ENCODE measurements around the gene HDAC9.

The HDAC9 gene

DNA sequence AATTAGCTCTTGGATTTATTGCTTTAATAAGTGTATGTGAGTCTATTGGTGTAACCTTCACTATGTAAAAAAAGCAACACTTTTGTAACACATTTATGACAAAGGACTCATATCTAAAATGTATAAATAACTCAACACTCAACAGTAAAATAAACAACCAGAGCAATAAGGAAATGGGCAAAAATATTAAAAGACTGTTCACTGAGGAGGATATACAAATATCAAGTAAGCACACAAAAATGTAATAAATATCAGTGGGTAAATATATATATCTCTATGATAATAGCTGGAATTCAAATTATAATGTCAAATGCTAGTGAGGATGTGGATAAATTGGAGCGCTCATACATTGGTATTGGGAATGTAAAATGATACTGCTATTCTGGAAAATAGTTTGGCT, 53.0 kb downstream of the HDAC9 start:
- DNase-seq (ENCODE audit: extremely low read depth, low read depth): no peak
- TF ChIP-seq, protein P1, sequence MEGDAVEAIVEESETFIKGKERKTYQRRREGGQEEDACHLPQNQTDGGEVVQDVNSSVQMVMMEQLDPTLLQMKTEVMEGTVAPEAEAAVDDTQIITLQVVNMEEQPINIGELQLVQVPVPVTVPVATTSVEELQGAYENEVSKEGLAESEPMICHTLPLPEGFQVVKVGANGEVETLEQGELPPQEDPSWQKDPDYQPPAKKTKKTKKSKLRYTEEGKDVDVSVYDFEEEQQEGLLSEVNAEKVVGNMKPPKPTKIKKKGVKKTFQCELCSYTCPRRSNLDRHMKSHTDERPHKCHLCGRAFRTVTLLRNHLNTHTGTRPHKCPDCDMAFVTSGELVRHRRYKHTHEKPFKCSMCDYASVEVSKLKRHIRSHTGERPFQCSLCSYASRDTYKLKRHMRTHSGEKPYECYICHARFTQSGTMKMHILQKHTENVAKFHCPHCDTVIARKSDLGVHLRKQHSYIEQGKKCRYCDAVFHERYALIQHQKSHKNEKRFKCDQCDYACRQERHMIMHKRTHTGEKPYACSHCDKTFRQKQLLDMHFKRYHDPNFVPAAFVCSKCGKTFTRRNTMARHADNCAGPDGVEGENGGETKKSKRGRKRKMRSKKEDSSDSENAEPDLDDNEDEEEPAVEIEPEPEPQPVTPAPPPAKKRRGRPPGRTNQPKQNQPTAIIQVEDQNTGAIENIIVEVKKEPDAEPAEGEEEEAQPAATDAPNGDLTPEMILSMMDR (IDR thresholded peaks at IDR 0.05; ENCODE audit: low read depth, low read length, missing control alignments): no peak
- H3K4me3 ChIP-seq (replicated peaks; ENCODE audit: low read depth, low read length): no peak overlapping the region

DNA sequence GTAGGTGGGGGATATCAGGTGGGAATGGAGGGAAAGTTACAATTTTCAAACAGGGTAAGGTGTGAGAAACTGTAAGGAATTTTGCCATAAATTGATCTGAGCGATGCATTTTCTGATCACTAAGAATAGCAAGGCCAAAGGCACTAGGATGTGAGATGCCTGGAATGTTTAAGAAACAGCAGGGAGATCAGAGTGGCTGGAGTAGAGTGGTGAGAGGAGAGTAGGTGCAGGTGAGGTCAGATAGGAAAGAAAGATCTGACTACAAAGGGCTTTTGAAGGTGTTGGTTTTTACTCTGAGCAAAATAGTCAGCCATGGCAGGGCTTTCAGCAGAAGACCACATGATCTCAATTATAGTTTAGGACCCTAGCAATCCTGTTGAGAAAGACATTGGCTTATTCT, 55.0 kb downstream of the HDAC9 start:
- DNase-seq (ENCODE audit: extremely low read depth, low read depth): no peak
- TF ChIP-seq, protein P1 (IDR thresholded peaks at IDR 0.05; ENCODE audit: low read depth, low read length, missing control alignments): no peak
- H3K4me3 ChIP-seq (replicated peaks; ENCODE audit: low read depth, low read length): no peak overlapping the region

DNA sequence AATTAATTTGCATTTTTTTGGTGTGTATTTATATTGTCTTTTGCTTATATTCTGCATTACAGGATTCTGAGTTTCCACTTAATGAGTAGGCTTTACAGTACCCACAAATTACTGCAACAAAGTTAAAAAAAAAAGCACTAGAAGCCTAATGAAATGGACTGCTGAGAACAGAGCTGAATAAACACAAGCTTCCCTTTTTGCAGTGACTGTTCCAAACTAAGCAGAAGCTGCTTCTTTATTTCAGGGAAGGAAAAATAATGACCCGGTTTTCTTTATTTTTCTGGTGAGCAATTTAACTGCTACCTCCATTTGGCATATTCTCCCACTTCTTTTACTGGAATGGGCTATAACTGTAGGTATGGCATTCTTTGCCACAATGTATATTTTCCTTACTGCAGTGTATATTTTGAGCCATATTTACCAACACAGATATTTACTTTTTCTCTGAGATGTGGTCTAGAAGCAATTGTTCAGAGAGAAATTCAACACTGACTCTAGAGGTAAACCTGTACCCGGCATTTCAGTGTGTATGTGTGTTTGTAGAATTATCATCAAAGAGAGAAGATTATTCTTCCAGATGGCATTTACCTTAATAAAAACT, 56.9 kb downstream of the HDAC9 start:
- DNase-seq (ENCODE audit: extremely low read depth, low read depth): no peak
- H3K4me3 ChIP-seq (replicated peaks; ENCODE audit: low read depth, low read length): no peak overlapping the region
- TF ChIP-seq, protein P1 (IDR thresholded peaks at IDR 0.05; ENCODE audit: low read depth, low read length, missing control alignments): no peak

DNA sequence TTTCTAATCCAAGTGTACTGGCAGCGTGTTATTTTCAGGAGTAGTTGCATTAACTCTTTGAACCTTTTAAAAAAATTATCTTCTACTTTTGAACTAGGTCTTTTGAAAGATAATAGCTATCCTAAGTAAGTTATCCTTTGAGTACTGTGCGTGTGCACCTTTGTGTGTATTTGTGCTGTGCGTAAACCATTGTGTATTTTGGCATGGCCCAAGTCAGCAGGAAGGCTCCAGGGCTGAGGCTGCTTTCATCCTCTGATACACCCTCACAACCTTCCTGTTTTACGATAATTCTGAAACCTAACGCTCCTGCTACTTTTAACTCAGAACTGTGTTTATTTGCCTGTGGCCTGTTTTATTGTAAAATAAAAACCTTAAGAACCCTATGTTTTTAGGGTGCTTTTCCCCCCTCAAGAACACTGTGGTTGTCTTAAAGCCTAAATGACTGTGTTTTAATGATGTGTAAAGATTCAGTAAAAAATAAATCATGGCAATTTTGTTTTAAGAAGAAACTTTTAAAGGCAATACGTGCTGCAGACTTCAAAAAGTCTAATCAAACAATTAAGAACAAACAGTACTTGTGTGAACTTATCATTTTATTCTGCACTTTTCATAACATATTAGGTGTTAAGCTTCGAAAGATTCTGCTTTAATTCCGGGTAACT, 57.5 kb downstream of the HDAC9 start:
- no peak for DNase-seq (ENCODE audit: extremely low read depth, low read depth)
- no peak overlapping the region for H3K4me3 ChIP-seq (replicated peaks; ENCODE audit: low read depth, low read length)
- TF ChIP-seq, protein P1 (IDR thresholded peaks at IDR 0.05; ENCODE audit: low read depth, low read length, missing control alignments): no peak

DNA sequence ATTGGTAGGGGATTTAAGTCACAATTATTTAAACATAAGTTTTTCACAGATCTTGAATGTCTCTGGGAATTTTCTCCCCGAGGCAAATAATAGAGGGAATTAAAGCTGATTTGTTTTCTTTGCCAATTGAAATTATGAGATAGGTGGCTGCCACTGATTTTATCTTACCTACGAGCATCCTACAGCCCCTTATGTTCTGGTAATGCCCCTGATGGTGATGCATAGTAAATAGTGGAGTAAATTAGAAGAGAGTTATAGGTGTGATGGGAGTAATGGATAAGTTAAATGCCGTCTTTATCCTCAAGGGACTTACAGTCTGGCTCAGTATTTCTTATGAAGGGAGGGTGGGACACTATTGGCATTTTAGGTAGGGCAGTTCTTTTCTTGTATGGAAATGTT, 58.1 kb downstream of the HDAC9 start:
- no peak for DNase-seq (ENCODE audit: extremely low read depth, low read depth)
- TF ChIP-seq, protein P1 (IDR thresholded peaks at IDR 0.05; ENCODE audit: low read depth, low read length, missing control alignments): no peak
- no peak overlapping the region for H3K4me3 ChIP-seq (replicated peaks; ENCODE audit: low read depth, low read length)

DNA sequence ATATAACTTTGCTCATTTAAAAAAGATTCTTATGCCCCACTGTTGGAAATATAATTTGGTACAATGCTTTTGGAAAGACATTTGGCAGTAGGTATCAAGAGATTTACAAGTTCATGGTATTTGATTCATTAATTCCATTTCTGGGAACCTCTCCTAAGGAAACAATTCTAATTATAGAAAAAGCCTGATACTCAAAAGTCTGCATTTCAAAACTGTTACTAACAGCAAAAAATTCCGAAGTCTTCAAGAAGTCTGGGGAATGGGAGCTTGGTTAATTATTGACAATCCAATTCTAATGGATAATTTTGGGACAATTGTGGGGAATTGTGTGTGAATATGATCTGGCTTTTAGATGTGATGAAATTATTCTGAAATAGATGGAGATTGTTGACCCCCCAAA, 59.6 kb downstream of the HDAC9 start:
- no peak overlapping the region for H3K4me3 ChIP-seq (replicated peaks; ENCODE audit: low read depth, low read length)
- DNase-seq (ENCODE audit: extremely low read depth, low read depth): no peak
- TF ChIP-seq, protein P1 (IDR thresholded peaks at IDR 0.05; ENCODE audit: low read depth, low read length, missing control alignments): no peak
